ENCODE data around the gene MAOB. TPM values are rescaled to one million over a fixed set of nuclear protein-coding genes. Genes with fewer than 3 reads are reported as not detected.

The MAOB gene
- total RNA-seq, 3 donors from 2014 or later = 4.3 to 32.6 (median 6.6) TPM

DNA sequence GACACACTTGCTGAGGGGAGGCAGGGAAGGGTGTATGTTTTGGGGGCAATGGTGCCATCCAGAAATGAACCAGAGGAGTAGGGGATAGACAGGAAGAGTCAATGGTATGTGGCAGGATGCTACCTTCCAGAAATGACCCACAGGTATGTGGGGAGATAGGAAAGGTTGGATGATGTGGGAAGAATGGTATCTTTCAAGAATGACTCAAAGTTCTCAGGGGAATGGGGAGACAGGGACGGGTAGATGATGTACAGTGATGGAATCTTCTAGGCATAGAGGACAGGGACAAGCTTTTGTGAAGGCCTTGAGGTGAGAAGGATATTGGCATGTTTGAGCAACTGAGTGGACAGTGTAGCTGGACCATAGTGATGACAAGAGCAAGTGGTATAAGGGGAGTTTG is 161.3 kb downstream of the MAOB start:
- no peaks in the 10 kb centered on the region for H3K36me3 ChIP-seq (ENCODE audit: low read depth)
- ATAC-seq (no peak), DNase-seq (no peak)
- TF ChIP-seq, protein P1, sequence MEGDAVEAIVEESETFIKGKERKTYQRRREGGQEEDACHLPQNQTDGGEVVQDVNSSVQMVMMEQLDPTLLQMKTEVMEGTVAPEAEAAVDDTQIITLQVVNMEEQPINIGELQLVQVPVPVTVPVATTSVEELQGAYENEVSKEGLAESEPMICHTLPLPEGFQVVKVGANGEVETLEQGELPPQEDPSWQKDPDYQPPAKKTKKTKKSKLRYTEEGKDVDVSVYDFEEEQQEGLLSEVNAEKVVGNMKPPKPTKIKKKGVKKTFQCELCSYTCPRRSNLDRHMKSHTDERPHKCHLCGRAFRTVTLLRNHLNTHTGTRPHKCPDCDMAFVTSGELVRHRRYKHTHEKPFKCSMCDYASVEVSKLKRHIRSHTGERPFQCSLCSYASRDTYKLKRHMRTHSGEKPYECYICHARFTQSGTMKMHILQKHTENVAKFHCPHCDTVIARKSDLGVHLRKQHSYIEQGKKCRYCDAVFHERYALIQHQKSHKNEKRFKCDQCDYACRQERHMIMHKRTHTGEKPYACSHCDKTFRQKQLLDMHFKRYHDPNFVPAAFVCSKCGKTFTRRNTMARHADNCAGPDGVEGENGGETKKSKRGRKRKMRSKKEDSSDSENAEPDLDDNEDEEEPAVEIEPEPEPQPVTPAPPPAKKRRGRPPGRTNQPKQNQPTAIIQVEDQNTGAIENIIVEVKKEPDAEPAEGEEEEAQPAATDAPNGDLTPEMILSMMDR (IDR thresholded peaks at IDR 0.05) = no peak
- no peaks in the 10 kb centered on the region for H3K9me3 ChIP-seq
- H3K4me1 ChIP-seq (ENCODE audit: low read depth) = no peaks in the 10 kb centered on the region
- H3K4me3 ChIP-seq = no peak overlapping the region
- intact Hi-C loops (cut with DNase I, micrococcal nuclease) = no loop called here

DNA sequence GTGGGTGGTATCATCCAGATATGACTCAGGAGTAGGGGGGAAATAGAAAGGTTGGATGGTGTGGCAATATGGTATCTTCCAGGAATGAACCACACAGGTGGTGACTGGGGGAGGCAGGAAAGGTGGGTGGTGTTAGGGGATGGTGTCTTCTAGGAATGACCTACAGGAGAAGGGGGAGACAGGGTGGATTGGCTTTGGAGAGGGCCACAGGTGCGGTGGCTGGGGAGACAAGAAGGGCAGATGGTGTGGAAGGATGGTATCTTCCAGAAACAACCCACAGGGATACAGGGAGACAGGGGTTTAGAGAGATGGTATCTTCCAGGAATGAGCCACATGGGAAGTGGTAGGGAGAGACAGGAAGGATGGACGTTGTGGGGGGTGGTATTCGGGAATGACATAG is 162.2 kb downstream of the MAOB start:
- no peaks in the 10 kb centered on the region for H3K36me3 ChIP-seq (ENCODE audit: low read depth)
- no peaks in the 10 kb centered on the region for H3K4me1 ChIP-seq (ENCODE audit: low read depth)
- TF ChIP-seq, protein P1 (IDR thresholded peaks at IDR 0.05) = no peak
- no peak for ATAC-seq
- H3K4me3 ChIP-seq = no peak overlapping the region
- no peaks in the 10 kb centered on the region for H3K9me3 ChIP-seq
- DNase-seq = no peak
- intact Hi-C loops (cut with DNase I, micrococcal nuclease) = no loop called here

GRCh38 chrX:43718956-43719355 is 163.3 kb downstream of the MAOB start:
- H3K9me3 ChIP-seq = no peaks in the 10 kb centered on the region
- DNase-seq = no peak
- ATAC-seq = no peak
- intact Hi-C loops (cut with DNase I, micrococcal nuclease) = no loop called here
- TF ChIP-seq, protein P1 (IDR thresholded peaks at IDR 0.05) = no peak
- no peaks in the 10 kb centered on the region for H3K36me3 ChIP-seq (ENCODE audit: low read depth)
- no peak overlapping the region for H3K4me3 ChIP-seq
- H3K4me1 ChIP-seq (ENCODE audit: low read depth) = no peaks in the 10 kb centered on the region

DNA sequence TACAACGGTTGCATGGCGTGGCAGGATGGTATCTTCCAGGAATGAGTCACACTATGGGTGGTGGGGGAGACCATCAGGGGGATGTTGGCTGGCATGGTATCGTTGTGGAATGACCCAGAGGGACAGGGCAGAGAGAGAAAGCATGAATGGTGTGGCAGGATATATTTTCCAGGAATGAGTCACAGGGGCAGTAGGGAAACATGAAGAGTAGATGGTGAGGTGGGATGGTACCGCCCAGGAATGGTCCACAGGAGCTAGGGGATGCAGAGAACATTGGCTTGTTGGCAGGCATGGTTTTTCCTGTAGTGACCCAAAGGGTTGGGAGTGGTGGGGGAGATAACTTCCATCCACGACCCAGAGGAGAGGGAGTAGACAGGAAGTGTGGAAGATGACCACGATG is 163.7 kb downstream of the MAOB start:
- intact Hi-C loops (cut with DNase I, micrococcal nuclease) = no loop called here
- no peak overlapping the region for H3K4me3 ChIP-seq
- no peaks in the 10 kb centered on the region for H3K4me1 ChIP-seq (ENCODE audit: low read depth)
- DNase-seq (no peak), ATAC-seq (no peak)
- TF ChIP-seq, protein P1 (IDR thresholded peaks at IDR 0.05) = no peak
- H3K9me3 ChIP-seq = no peaks in the 10 kb centered on the region
- H3K36me3 ChIP-seq (ENCODE audit: low read depth) = no peaks in the 10 kb centered on the region

DNA sequence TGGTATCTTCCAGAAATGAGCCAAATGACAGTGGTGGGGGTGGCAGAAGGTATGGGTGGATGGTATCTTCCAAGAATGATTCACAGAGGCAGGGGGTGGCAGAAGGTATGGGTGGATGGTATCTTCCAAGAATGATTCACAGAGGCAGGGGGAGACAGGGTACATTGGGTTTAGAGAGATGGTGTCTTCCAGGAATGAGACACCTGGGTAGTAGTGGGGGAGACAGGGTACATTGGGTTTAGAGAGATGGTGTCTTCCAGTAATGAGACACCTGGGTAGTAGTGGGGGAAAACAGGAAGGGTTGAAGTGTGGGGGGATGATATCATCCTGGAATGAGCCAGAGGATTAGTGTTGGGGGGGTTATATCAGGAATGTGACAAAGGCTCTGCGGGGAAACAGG is 164.2 kb downstream of the MAOB start:
- H3K4me1 ChIP-seq (ENCODE audit: low read depth) = no peaks in the 10 kb centered on the region
- intact Hi-C loops (cut with DNase I, micrococcal nuclease) = no loop called here
- no peak for ATAC-seq
- H3K36me3 ChIP-seq (ENCODE audit: low read depth) = no peaks in the 10 kb centered on the region
- no peak for DNase-seq
- no peak overlapping the region for H3K4me3 ChIP-seq
- TF ChIP-seq, protein P1 (IDR thresholded peaks at IDR 0.05) = no peak
- H3K9me3 ChIP-seq = no peaks in the 10 kb centered on the region

- TF ChIP-seq, protein P1 (IDR thresholded peaks at IDR 0.05) = no peak
- H3K9me3 ChIP-seq = no peaks in the 10 kb centered on the region
- H3K4me3 ChIP-seq = no peak overlapping the region
- DNase-seq (no peak), ATAC-seq (no peak)
- no peaks in the 10 kb centered on the region for H3K4me1 ChIP-seq (ENCODE audit: low read depth)
- intact Hi-C loops (cut with DNase I, micrococcal nuclease) = no loop called here
- no peaks in the 10 kb centered on the region for H3K36me3 ChIP-seq (ENCODE audit: low read depth)
Measured at GRCh38 chrX:43717161-43717560, 165.1 kb downstream of the MAOB start.
